ENCODE data around the gene LARGE1. TPM values are rescaled to one million over a fixed set of nuclear protein-coding genes. Genes with fewer than 3 reads are reported as not detected.

LARGE1 gene
- total RNA-seq, 1 donor from 2014 or later = 195 TPM

GRCh38 chr22:33879796-33880195 lies 40.5 kb downstream of the LARGE1 start:
- Mint-ChIP-seq H3K36me3 (ENCODE audit: insufficient read depth) (no peaks in the 10 kb centered on the region), H3K9me3 (ENCODE audit: low read depth) (no peaks in the 10 kb centered on the region), H3K27ac (no peak overlapping the region), H3K27me3 (no peaks in the 10 kb centered on the region), H3K4me3 (ENCODE audit: low read depth) (no peak overlapping the region), H3K4me1 (ENCODE audit: low read depth) (peaks cover 22% of the 10 kb centered on the region)
- TF ChIP-seq CTCF (IDR thresholded peaks at IDR 0.05; ENCODE audit: unreplicated experiment) = no peak
- no peak for DNase-seq (ENCODE audit: low spot score, unreplicated experiment)

- H3K4me1 Mint-ChIP-seq (ENCODE audit: low read depth) = peaks cover 30% of the 10 kb centered on the region
- H3K27ac Mint-ChIP-seq = no peak overlapping the region
Measured at GRCh38 chr22:33875316-33875715, 45.0 kb downstream of the LARGE1 start.

GRCh38 chr22:33874206-33874605 lies 46.1 kb downstream of the LARGE1 start:
- Mint-ChIP-seq H3K27ac (no peak overlapping the region), H3K36me3 (ENCODE audit: insufficient read depth) (no peaks in the 10 kb centered on the region), H3K9me3 (ENCODE audit: low read depth) (no peaks in the 10 kb centered on the region), H3K27me3 (no peaks in the 10 kb centered on the region), H3K4me3 (ENCODE audit: low read depth) (no peak overlapping the region), H3K4me1 (ENCODE audit: low read depth) (peaks cover 33% of the 10 kb centered on the region)
- TF ChIP-seq CTCF (IDR thresholded peaks at IDR 0.05; ENCODE audit: unreplicated experiment) = no peak
- no peak for DNase-seq (ENCODE audit: low spot score, unreplicated experiment)

More at GRCh38 chr22:33875316-33875715, 45.0 kb downstream of the LARGE1 start:
- no peaks in the 10 kb centered on the region for H3K27me3 Mint-ChIP-seq
- no peaks in the 10 kb centered on the region for H3K9me3 Mint-ChIP-seq (ENCODE audit: low read depth)
- no peaks in the 10 kb centered on the region for H3K36me3 Mint-ChIP-seq (ENCODE audit: insufficient read depth)
- no peak overlapping the region for H3K4me3 Mint-ChIP-seq (ENCODE audit: low read depth)
- TF ChIP-seq CTCF (IDR thresholded peaks at IDR 0.05; ENCODE audit: unreplicated experiment) = no peak
- DNase-seq (ENCODE audit: low spot score, unreplicated experiment) = no peak

- DNase-seq (ENCODE audit: low spot score, unreplicated experiment) = no peak
- H3K4me1 Mint-ChIP-seq (ENCODE audit: low read depth) = peaks cover 33% of the 10 kb centered on the region
- H3K4me3 Mint-ChIP-seq (ENCODE audit: low read depth) = no peak overlapping the region
- peaks cover 1% of the 10 kb centered on the region for H3K36me3 Mint-ChIP-seq (ENCODE audit: insufficient read depth)
- H3K27me3 Mint-ChIP-seq = no peaks in the 10 kb centered on the region
- peak overlapping the region; percentile 65 for H3K27ac Mint-ChIP-seq
- H3K9me3 Mint-ChIP-seq (ENCODE audit: low read depth) = no peaks in the 10 kb centered on the region
- TF ChIP-seq CTCF (IDR thresholded peaks at IDR 0.05; ENCODE audit: unreplicated experiment) = no peak
Measured at GRCh38 chr22:33873666-33874065, 46.6 kb downstream of the LARGE1 start.

- no peak for TF ChIP-seq CTCF (IDR thresholded peaks at IDR 0.05; ENCODE audit: unreplicated experiment)
Measured at GRCh38 chr22:33873186-33873585, 47.1 kb downstream of the LARGE1 start.

More at GRCh38 chr22:33873186-33873585, 47.1 kb downstream of the LARGE1 start:
- Mint-ChIP-seq H3K27me3 (no peaks in the 10 kb centered on the region), H3K4me3 (ENCODE audit: low read depth) (no peak overlapping the region), H3K36me3 (ENCODE audit: insufficient read depth) (peaks cover 5% of the 10 kb centered on the region), H3K27ac (no peak overlapping the region), H3K9me3 (ENCODE audit: low read depth) (no peaks in the 10 kb centered on the region), H3K4me1 (ENCODE audit: low read depth) (peaks cover 33% of the 10 kb centered on the region)
- no peak for DNase-seq (ENCODE audit: low spot score, unreplicated experiment)
